ENCODE results near the gene CTNND2.

Gene CTNND2, protein sequence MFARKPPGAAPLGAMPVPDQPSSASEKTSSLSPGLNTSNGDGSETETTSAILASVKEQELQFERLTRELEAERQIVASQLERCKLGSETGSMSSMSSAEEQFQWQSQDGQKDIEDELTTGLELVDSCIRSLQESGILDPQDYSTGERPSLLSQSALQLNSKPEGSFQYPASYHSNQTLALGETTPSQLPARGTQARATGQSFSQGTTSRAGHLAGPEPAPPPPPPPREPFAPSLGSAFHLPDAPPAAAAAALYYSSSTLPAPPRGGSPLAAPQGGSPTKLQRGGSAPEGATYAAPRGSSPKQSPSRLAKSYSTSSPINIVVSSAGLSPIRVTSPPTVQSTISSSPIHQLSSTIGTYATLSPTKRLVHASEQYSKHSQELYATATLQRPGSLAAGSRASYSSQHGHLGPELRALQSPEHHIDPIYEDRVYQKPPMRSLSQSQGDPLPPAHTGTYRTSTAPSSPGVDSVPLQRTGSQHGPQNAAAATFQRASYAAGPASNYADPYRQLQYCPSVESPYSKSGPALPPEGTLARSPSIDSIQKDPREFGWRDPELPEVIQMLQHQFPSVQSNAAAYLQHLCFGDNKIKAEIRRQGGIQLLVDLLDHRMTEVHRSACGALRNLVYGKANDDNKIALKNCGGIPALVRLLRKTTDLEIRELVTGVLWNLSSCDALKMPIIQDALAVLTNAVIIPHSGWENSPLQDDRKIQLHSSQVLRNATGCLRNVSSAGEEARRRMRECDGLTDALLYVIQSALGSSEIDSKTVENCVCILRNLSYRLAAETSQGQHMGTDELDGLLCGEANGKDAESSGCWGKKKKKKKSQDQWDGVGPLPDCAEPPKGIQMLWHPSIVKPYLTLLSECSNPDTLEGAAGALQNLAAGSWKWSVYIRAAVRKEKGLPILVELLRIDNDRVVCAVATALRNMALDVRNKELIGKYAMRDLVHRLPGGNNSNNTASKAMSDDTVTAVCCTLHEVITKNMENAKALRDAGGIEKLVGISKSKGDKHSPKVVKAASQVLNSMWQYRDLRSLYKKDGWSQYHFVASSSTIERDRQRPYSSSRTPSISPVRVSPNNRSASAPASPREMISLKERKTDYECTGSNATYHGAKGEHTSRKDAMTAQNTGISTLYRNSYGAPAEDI (N-terminal part only)

GRCh38 chr5:11904265-11904906, at the start of gene CTNND2:
Gene CTNND2, minus strand, starts transcription at chr5:11904446. Its CDS starts 593 bp downstream, at chr5:11903853.
- Histone ChIP-seq H3K9ac (ENCODE audit: low read depth in 1 of 2, low read length in 2 of 2) (no peak within 1 kb of the TSS), H3K4me1 (ENCODE audit: control insufficient read depth in 1 of 2, insufficient read depth in 2 of 2, low read length in 2 of 2) (no peaks in the 10 kb centered on the region), H3K4me3 (ENCODE audit: low read depth in 1 of 2, low read length in 2 of 2) (peak within 1 kb of the TSS; percentile 4 to 29), H3K27ac (ENCODE audit: low read depth, low read length) (no peak within 1 kb of the TSS), H3K9me3 (ENCODE audit: control insufficient read depth in 1 of 2, low read length in 2 of 2) (no peaks in the 10 kb centered on the region), H3K36me3 (ENCODE audit: control insufficient read depth in 1 of 2, insufficient read depth in 2 of 2, low read length in 2 of 2) (no peaks in the 10 kb centered on the region), H3K27me3 (ENCODE audit: control insufficient read depth in 1 of 2, insufficient read depth in 2 of 2, low read length in 2 of 2) (peaks cover 17 to 25% of the 10 kb centered on the region in 2 donors)

GRCh38 chr5:11946317-11946716, 42.1 kb upstream of the CTNND2 start:
- Histone ChIP-seq H3K9me3 (ENCODE audit: control insufficient read depth in 1 of 2, low read length in 2 of 2) (no peaks in the 10 kb centered on the region), H3K36me3 (ENCODE audit: control insufficient read depth in 1 of 2, insufficient read depth in 2 of 2, low read length in 2 of 2) (no peaks in the 10 kb centered on the region), H3K27me3 (ENCODE audit: control insufficient read depth in 1 of 2, insufficient read depth in 2 of 2, low read length in 2 of 2) (no peaks in the 10 kb centered on the region), H3K4me3 (ENCODE audit: low read depth in 1 of 2, low read length in 2 of 2) (no peak overlapping the region), H3K4me1 (ENCODE audit: control insufficient read depth in 1 of 2, insufficient read depth in 2 of 2, low read length in 2 of 2) (no peaks in the 10 kb centered on the region), H3K27ac (ENCODE audit: low read depth, low read length) (no peak overlapping the region), H3K9ac (ENCODE audit: low read depth in 1 of 2, low read length in 2 of 2) (no peak overlapping the region)

GRCh38 chr5:11941566-11941965, 37.3 kb upstream of the CTNND2 start:
- Histone ChIP-seq H3K4me1 (ENCODE audit: control insufficient read depth in 1 of 2, insufficient read depth in 2 of 2, low read length in 2 of 2) (no peaks in the 10 kb centered on the region), H3K9me3 (ENCODE audit: control insufficient read depth in 1 of 2, low read length in 2 of 2) (no peaks in the 10 kb centered on the region)

GRCh38 chr5:11931638-11932037, 27.4 kb upstream of the CTNND2 start:
- Histone ChIP-seq H3K27me3 (ENCODE audit: control insufficient read depth in 1 of 2, insufficient read depth in 2 of 2, low read length in 2 of 2) (no peaks in the 10 kb centered on the region), H3K9me3 (ENCODE audit: control insufficient read depth in 1 of 2, low read length in 2 of 2) (peaks cover 0 to 3% of the 10 kb centered on the region in 2 donors), H3K4me3 (ENCODE audit: low read depth in 1 of 2, low read length in 2 of 2) (no peak overlapping the region), H3K9ac (ENCODE audit: low read depth in 1 of 2, low read length in 2 of 2) (no peak overlapping the region), H3K27ac (ENCODE audit: low read depth, low read length) (no peak overlapping the region), H3K4me1 (ENCODE audit: control insufficient read depth in 1 of 2, insufficient read depth in 2 of 2, low read length in 2 of 2) (no peaks in the 10 kb centered on the region), H3K36me3 (ENCODE audit: control insufficient read depth in 1 of 2, insufficient read depth in 2 of 2, low read length in 2 of 2) (no peaks in the 10 kb centered on the region)

More at GRCh38 chr5:11941566-11941965, 37.3 kb upstream of the CTNND2 start:
- H3K4me3 ChIP-seq (ENCODE audit: low read depth in 1 of 2, low read length in 2 of 2): no peak overlapping the region
- H3K36me3 ChIP-seq (ENCODE audit: control insufficient read depth in 1 of 2, insufficient read depth in 2 of 2, low read length in 2 of 2): no peaks in the 10 kb centered on the region
- no peak overlapping the region for H3K27ac ChIP-seq (ENCODE audit: low read depth, low read length)
- no peak overlapping the region for H3K9ac ChIP-seq (ENCODE audit: low read depth in 1 of 2, low read length in 2 of 2)
- H3K27me3 ChIP-seq (ENCODE audit: control insufficient read depth in 1 of 2, insufficient read depth in 2 of 2, low read length in 2 of 2): no peaks in the 10 kb centered on the region

GRCh38 chr5:11928909-11929308, 24.7 kb upstream of the CTNND2 start:
- no peaks in the 10 kb centered on the region for H3K4me1 ChIP-seq (ENCODE audit: control insufficient read depth in 1 of 2, insufficient read depth in 2 of 2, low read length in 2 of 2)
- H3K9me3 ChIP-seq (ENCODE audit: control insufficient read depth in 1 of 2, low read length in 2 of 2): peaks cover 0 to 3% of the 10 kb centered on the region in 2 donors
- no peak overlapping the region for H3K4me3 ChIP-seq (ENCODE audit: low read depth in 1 of 2, low read length in 2 of 2)
- no peak overlapping the region for H3K27ac ChIP-seq (ENCODE audit: low read depth, low read length)
- no peak overlapping the region for H3K9ac ChIP-seq (ENCODE audit: low read depth in 1 of 2, low read length in 2 of 2)
- H3K36me3 ChIP-seq (ENCODE audit: control insufficient read depth in 1 of 2, insufficient read depth in 2 of 2, low read length in 2 of 2): no peaks in the 10 kb centered on the region
- H3K27me3 ChIP-seq (ENCODE audit: control insufficient read depth in 1 of 2, insufficient read depth in 2 of 2, low read length in 2 of 2): no peaks in the 10 kb centered on the region

DNA sequence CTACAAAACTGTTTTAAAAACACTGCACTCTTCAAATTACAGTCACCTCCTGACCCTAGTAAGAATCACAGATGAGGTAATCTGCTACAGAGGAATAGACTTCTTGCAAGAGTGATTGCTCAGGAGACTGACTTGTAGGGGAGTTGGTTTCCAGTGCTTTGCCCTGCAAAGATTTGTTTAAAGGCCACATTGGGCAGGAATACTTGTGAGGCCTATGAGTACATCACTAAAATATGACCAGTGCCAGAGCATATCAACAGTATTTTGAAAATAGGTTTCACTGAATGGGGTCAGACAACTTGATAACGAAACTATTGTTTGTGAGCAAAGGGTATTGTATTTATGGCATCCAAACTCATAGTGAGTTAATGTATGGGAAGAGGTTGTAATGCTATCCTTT, 21.5 kb upstream of the CTNND2 start:
- Histone ChIP-seq H3K9ac (ENCODE audit: low read depth in 1 of 2, low read length in 2 of 2) (no peak overlapping the region), H3K9me3 (ENCODE audit: control insufficient read depth in 1 of 2, low read length in 2 of 2) (no peaks in the 10 kb centered on the region), H3K36me3 (ENCODE audit: control insufficient read depth in 1 of 2, insufficient read depth in 2 of 2, low read length in 2 of 2) (no peaks in the 10 kb centered on the region), H3K27ac (ENCODE audit: low read depth, low read length) (no peak overlapping the region), H3K27me3 (ENCODE audit: control insufficient read depth in 1 of 2, insufficient read depth in 2 of 2, low read length in 2 of 2) (no peaks in the 10 kb centered on the region), H3K4me3 (ENCODE audit: low read depth in 1 of 2, low read length in 2 of 2) (no peak overlapping the region), H3K4me1 (ENCODE audit: control insufficient read depth in 1 of 2, insufficient read depth in 2 of 2, low read length in 2 of 2) (no peaks in the 10 kb centered on the region)

DNA sequence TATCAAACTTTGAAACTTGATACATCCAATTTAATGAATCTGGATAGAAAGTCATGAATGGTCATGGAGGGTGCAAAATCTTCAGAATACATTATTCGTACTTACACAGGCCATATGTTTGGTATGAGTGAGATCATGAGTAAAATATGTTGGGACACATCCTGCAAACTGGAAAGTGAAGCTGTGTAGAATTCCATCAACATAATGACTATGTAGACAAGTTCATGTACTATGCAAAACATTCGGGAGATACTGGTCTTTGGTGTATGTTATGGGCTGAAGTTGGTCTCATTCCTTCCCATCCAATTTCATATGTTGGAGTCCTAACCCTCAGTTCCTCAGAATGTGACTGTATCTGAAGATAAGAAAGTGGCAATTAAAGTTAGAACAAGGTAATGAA, 18.1 kb upstream of the CTNND2 start:
- H3K4me1 ChIP-seq (ENCODE audit: control insufficient read depth in 1 of 2, insufficient read depth in 2 of 2, low read length in 2 of 2): no peaks in the 10 kb centered on the region
- no peak overlapping the region for H3K27ac ChIP-seq (ENCODE audit: low read depth, low read length)
- H3K9me3 ChIP-seq (ENCODE audit: control insufficient read depth in 1 of 2, low read length in 2 of 2): no peaks in the 10 kb centered on the region
- H3K4me3 ChIP-seq (ENCODE audit: low read depth in 1 of 2, low read length in 2 of 2): no peak overlapping the region
- no peak overlapping the region for H3K9ac ChIP-seq (ENCODE audit: low read depth in 1 of 2, low read length in 2 of 2)
- no peaks in the 10 kb centered on the region for H3K36me3 ChIP-seq (ENCODE audit: control insufficient read depth in 1 of 2, insufficient read depth in 2 of 2, low read length in 2 of 2)
- no peaks in the 10 kb centered on the region for H3K27me3 ChIP-seq (ENCODE audit: control insufficient read depth in 1 of 2, insufficient read depth in 2 of 2, low read length in 2 of 2)

DNA sequence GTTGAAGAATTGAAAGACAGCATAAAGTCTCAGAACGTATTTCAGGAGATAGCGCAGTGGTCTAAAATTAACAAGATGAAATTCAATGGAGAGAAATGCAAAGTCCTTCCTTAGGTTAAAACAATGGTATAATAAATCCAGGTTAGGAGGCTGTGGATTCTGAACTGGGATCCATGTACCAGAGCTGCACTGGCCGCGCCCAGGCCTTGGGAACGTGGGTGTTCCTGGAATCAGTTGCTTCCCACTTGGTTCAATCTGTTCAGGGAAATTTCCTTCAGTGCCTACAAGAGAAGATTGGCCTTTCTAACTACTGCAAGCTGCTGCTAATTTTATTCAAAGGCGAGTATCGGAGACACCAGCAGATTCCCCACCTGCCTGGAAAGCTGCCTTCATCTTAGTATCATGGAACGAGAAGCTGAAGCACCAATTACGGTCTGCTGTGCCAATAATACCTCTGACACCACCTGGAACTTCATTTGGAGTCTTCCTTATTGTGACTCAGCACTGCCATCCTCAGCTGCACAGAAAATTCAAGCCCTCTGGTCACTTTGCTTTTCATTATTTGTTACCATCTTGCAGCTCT, 14.3 kb upstream of the CTNND2 start:
- H3K27ac ChIP-seq (ENCODE audit: low read depth, low read length): no peak overlapping the region
- H3K9ac ChIP-seq (ENCODE audit: low read depth in 1 of 2, low read length in 2 of 2): no peak overlapping the region
- H3K27me3 ChIP-seq (ENCODE audit: control insufficient read depth in 1 of 2, insufficient read depth in 2 of 2, low read length in 2 of 2): no peaks in the 10 kb centered on the region
- no peaks in the 10 kb centered on the region for H3K9me3 ChIP-seq (ENCODE audit: control insufficient read depth in 1 of 2, low read length in 2 of 2)
- no peak overlapping the region for H3K4me3 ChIP-seq (ENCODE audit: low read depth in 1 of 2, low read length in 2 of 2)
- no peaks in the 10 kb centered on the region for H3K4me1 ChIP-seq (ENCODE audit: control insufficient read depth in 1 of 2, insufficient read depth in 2 of 2, low read length in 2 of 2)
- no peaks in the 10 kb centered on the region for H3K36me3 ChIP-seq (ENCODE audit: control insufficient read depth in 1 of 2, insufficient read depth in 2 of 2, low read length in 2 of 2)

DNA sequence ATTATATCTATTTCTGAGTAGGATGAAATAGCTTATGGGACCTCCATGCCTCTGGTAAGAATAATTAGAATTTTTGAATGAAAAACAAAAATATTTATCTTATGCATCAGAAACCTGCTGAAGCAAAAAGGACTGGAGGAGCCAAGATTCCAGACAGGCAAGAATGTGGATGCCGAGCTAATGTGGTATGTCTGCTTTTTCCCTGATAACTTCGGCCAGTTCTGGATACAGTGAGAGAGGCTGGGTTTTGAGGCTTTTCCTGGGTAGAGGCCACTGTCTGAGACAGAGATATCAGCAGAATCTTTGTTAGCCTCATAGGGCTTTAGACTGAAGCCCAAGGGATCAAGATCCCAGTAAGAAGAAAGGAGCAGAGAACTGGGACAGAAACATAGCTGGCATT, 5.2 kb upstream of the CTNND2 start:
- Histone ChIP-seq H3K36me3 (ENCODE audit: control insufficient read depth in 1 of 2, insufficient read depth in 2 of 2, low read length in 2 of 2) (no peaks in the 10 kb centered on the region), H3K9me3 (ENCODE audit: control insufficient read depth in 1 of 2, low read length in 2 of 2) (no peaks in the 10 kb centered on the region), H3K27me3 (ENCODE audit: control insufficient read depth in 1 of 2, insufficient read depth in 2 of 2, low read length in 2 of 2) (peaks cover 7 to 12% of the 10 kb centered on the region in 2 donors), H3K27ac (ENCODE audit: low read depth, low read length) (no peak overlapping the region), H3K4me3 (ENCODE audit: low read depth in 1 of 2, low read length in 2 of 2) (no peak overlapping the region), H3K9ac (ENCODE audit: low read depth in 1 of 2, low read length in 2 of 2) (no peak overlapping the region), H3K4me1 (ENCODE audit: control insufficient read depth in 1 of 2, insufficient read depth in 2 of 2, low read length in 2 of 2) (no peaks in the 10 kb centered on the region)

Data from duodenal mucosa (tissue), 2 donors.